A549 (cell line): Measurements from ENCODE around the gene PAM.

Source experiments
- BHLHE40 ChIP-seq: IDR thresholded peaks from 2 replicates; pipeline ENCODE4 v1.6.1; 2012; ENCODE audit warnings: low read depth, low read length, inconsistent platforms
- CBX8 ChIP-seq: fragments of 200-600 bp; sonication (generic); IDR thresholded peaks from 2 replicates; pipeline ENCODE4 v1.6.1; 2016
- GATA3 ChIP-seq: IDR thresholded peaks from 2 replicates; pipeline ENCODE4 v1.6.1; 2012; ENCODE audit warnings: borderline replicate concordance
- MAFK ChIP-seq: fragments of 450-650 bp; IDR thresholded peaks from 2 replicates; pipeline ENCODE4 v1.6.1; 2014; ENCODE audit not compliant: partially characterized antibody
- MAX ChIP-seq: IDR thresholded peaks from 2 replicates; pipeline ENCODE4 v1.6.1; 2012
- MYC ChIP-seq: IDR thresholded peaks from 2 replicates; pipeline ENCODE4 v1.6.1; 2012; ENCODE audit warnings: mild to moderate bottlenecking, inconsistent platforms, low read length, improper control_type of control experiment, borderline replicate concordance
- NFE2L2 ChIP-seq: fragments of 150-350 bp; conservative IDR thresholded peaks from 2 replicates; pipeline ENCODE4 v1.6.1; 2014; ENCODE audit warnings: low read length
- POLR2A ChIP-seq: IDR thresholded peaks from 2 replicates; pipeline ENCODE4 v1.6.1; 2012; ENCODE audit warnings: mild to moderate bottlenecking, low read length
- POLR2AphosphoS2 ChIP-seq: conservative IDR thresholded peaks from 2 replicates; pipeline ENCODE4 v1.6.1; 2012; ENCODE audit warnings: low read length, improper control_type of control experiment, inconsistent platforms
- RCOR1 ChIP-seq: fragments of 150-350 bp; IDR thresholded peaks from 2 replicates; pipeline ENCODE4 v1.6.1; 2014; ENCODE audit warnings: antibody characterized with exemption, low read length, low read depth
- RFX5 ChIP-seq: fragments of 450-650 bp; IDR thresholded peaks from 2 replicates; pipeline ENCODE4 v1.7.1; 2014; ENCODE audit warnings: antibody characterized with exemption, mild to moderate bottlenecking, moderate library complexity
- TF ChIP-seq, protein P1 (sequence below): fragments of >200 bp; sonication (Bioruptor Twin); formaldehyde crosslinking; IDR thresholded peaks from 3 replicates; pipeline ENCODE4 v1.5.1; 2016
- TF ChIP-seq, protein P2 (sequence below): fragments of 250-450 bp; sonication (Bioruptor Pico); IDR thresholded peaks from 2 replicates; pipeline ENCODE4 v1.5.0; 2021; ENCODE audit warnings: mild to moderate bottlenecking, moderate library complexity, borderline replicate concordance
- TF ChIP-seq, protein P3 (sequence below): IDR thresholded peaks from 2 replicates; pipeline ENCODE4 v1.6.1; 2012; ENCODE audit warnings: low read depth, borderline replicate concordance

DNA sequence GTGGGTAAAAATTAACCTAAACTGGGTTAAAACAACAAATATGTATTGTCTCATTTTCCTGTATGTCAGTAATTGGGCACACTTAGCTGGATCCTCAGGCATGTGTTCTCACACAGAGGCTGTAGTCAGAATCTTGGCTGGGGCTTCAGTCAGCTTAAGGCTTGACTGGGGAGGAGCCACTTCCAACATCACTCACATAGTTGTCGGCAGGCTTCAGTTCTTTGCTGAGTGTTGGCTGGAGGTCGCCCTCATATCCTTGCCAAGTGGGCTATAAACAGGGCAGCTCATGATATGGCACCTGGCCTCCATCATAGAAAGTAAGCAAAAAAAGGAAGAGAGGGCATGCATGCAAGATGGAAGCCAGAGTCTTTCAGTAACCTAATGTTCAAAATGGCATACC, 191.9 kb downstream of the PAM start:
- TF ChIP-seq CBX8, result no peak
- TF ChIP-seq, protein P1, sequence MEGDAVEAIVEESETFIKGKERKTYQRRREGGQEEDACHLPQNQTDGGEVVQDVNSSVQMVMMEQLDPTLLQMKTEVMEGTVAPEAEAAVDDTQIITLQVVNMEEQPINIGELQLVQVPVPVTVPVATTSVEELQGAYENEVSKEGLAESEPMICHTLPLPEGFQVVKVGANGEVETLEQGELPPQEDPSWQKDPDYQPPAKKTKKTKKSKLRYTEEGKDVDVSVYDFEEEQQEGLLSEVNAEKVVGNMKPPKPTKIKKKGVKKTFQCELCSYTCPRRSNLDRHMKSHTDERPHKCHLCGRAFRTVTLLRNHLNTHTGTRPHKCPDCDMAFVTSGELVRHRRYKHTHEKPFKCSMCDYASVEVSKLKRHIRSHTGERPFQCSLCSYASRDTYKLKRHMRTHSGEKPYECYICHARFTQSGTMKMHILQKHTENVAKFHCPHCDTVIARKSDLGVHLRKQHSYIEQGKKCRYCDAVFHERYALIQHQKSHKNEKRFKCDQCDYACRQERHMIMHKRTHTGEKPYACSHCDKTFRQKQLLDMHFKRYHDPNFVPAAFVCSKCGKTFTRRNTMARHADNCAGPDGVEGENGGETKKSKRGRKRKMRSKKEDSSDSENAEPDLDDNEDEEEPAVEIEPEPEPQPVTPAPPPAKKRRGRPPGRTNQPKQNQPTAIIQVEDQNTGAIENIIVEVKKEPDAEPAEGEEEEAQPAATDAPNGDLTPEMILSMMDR, result no peak
- no peak for TF ChIP-seq BHLHE40
- no peak for TF ChIP-seq NFE2L2
- no peak for TF ChIP-seq RCOR1
- TF ChIP-seq MAFK, result no peak
- TF ChIP-seq MAX, result no peak
- TF ChIP-seq, protein P2, sequence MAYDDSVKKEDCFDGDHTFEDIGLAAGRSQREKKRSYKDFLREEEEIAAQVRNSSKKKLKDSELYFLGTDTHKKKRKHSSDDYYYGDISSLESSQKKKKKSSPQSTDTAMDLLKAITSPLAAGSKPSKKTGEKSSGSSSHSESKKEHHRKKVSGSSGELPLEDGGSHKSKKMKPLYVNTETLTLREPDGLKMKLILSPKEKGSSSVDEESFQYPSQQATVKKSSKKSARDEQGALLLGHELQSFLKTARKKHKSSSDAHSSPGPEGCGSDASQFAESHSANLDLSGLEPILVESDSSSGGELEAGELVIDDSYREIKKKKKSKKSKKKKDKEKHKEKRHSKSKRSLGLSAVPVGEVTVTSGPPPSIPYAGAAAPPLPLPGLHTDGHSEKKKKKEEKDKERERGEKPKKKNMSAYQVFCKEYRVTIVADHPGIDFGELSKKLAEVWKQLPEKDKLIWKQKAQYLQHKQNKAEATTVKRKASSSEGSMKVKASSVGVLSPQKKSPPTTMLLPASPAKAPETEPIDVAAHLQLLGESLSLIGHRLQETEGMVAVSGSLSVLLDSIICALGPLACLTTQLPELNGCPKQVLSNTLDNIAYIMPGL, result no peak
- no peak for TF ChIP-seq GATA3
- no peak for TF ChIP-seq MYC
- TF ChIP-seq, protein P3, sequence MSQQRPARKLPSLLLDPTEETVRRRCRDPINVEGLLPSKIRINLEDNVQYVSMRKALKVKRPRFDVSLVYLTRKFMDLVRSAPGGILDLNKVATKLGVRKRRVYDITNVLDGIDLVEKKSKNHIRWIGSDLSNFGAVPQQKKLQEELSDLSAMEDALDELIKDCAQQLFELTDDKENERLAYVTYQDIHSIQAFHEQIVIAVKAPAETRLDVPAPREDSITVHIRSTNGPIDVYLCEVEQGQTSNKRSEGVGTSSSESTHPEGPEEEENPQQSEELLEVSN, result no peak
- no peak for TF ChIP-seq POLR2AphosphoS2
- no peak for TF ChIP-seq POLR2A
- no peak for TF ChIP-seq RFX5
